ENCODE measurements around the gene ST6GALNAC3.
A peak's percentile ranks its signal among the peaks of the same experiment; 100 is the strongest.

The ST6GALNAC3 gene

GRCh38 chr1:76585980-76586674 lies 511.6 kb downstream of the ST6GALNAC3 start:
- no peak for DNase-seq (ENCODE audit: low read depth)

GRCh38 chr1:76587212-76587611 lies 512.7 kb downstream of the ST6GALNAC3 start:
- DNase-seq (ENCODE audit: low read depth) = no peak

- DNase-seq (ENCODE audit: low read depth) = no peak
These were observed 516.9 kb downstream of the ST6GALNAC3 start for GRCh38 chr1:76591461-76591860.

- DNase-seq (ENCODE audit: low read depth) = no peak
These were observed 517.4 kb downstream of the ST6GALNAC3 start for GRCh38 chr1:76591963-76592362.

- DNase-seq (ENCODE audit: low read depth) = no peak
These were observed 518.6 kb downstream of the ST6GALNAC3 start for GRCh38 chr1:76593141-76593540.

GRCh38 chr1:76593618-76594017 lies 519.1 kb downstream of the ST6GALNAC3 start:
- DNase-seq (ENCODE audit: low read depth) = no peak

- DNase-seq (ENCODE audit: low read depth) = no peak
These were observed 520.5 kb downstream of the ST6GALNAC3 start for GRCh38 chr1:76595024-76595423.

- no peak for DNase-seq (ENCODE audit: low read depth)
These were observed 526.9 kb downstream of the ST6GALNAC3 start for GRCh38 chr1:76601465-76601864.

- no peak for DNase-seq (ENCODE audit: low read depth)
These were observed 533.2 kb downstream of the ST6GALNAC3 start for GRCh38 chr1:76607717-76608116.

GRCh38 chr1:76611770-76612445 lies 537.4 kb downstream of the ST6GALNAC3 start:
- DNase-seq (ENCODE audit: low read depth) = no peak

GRCh38 chr1:76613886-76614285 lies 539.3 kb downstream of the ST6GALNAC3 start:
- no peak for DNase-seq (ENCODE audit: low read depth)

GRCh38 chr1:76615253-76616035 lies 540.9 kb downstream of the ST6GALNAC3 start:
- no peak for DNase-seq (ENCODE audit: low read depth)

GRCh38 chr1:76620371-76620770 lies 545.8 kb downstream of the ST6GALNAC3 start:
- DNase-seq (ENCODE audit: low read depth) = no peak

GRCh38 chr1:76622774-76623528 lies 548.4 kb downstream of the ST6GALNAC3 start:
- no peak for DNase-seq (ENCODE audit: low read depth)

GRCh38 chr1:76625886-76626678 lies 551.5 kb downstream of the ST6GALNAC3 start:
- peak; percentile 22 for DNase-seq (ENCODE audit: low read depth)

GRCh38 chr1:76627498-76627897 lies 553.0 kb downstream of the ST6GALNAC3 start:
- no peak for DNase-seq (ENCODE audit: low read depth)

- no peak for DNase-seq (ENCODE audit: low read depth)
These were observed 553.4 kb downstream of the ST6GALNAC3 start for GRCh38 chr1:76627901-76628300.

GRCh38 chr1:76632136-76632535 lies 557.6 kb downstream of the ST6GALNAC3 start:
- no peak for DNase-seq (ENCODE audit: low read depth)

- DNase-seq (ENCODE audit: low read depth) = no peak
These were observed 561.2 kb downstream of the ST6GALNAC3 start for GRCh38 chr1:76635784-76636183.

- DNase-seq (ENCODE audit: low read depth) = no peak
These were observed 564.6 kb downstream of the ST6GALNAC3 start for GRCh38 chr1:76639181-76639580.

GRCh38 chr1:76640092-76640491 lies 565.5 kb downstream of the ST6GALNAC3 start:
- DNase-seq (ENCODE audit: low read depth) = no peak

Measured in HS-27A (cell line).